Neural cell (in vitro differentiated cells): ENCODE results near the gene NMUR1. TPM values are rescaled to one million over a fixed set of nuclear protein-coding genes. Genes with fewer than 3 reads are reported as not detected.

Experiments
- H2AFZ ChIP-seq: fragments of 200-600, 300-800 bp; sonication (generic), shearing (Covaris generic); 2 replicates; pipeline ENCODE4 v1.6.0; 2014; ENCODE audit warnings: low read depth, mild to moderate bottlenecking, antibody characterized with exemption, low read length, moderate library complexity
- H3F3A ChIP-seq: fragments of 200-600 bp; shearing (Covaris generic); 2 replicates; pipeline ENCODE4 v1.6.1; 2016; ENCODE audit warnings: mild to moderate bottlenecking, moderate library complexity, mixed read lengths, antibody characterized with exemption, low read length; ENCODE audit not compliant: insufficient read depth, poor library complexity, severe bottlenecking
- H3K27ac ChIP-seq: fragments of 200-600, 300-800 bp; sonication (generic), shearing (Covaris generic); 2 replicates; pipeline ENCODE4 v1.5.1; 2014; ENCODE audit warnings: mild to moderate bottlenecking, low read length, moderate library complexity
- H3K27me3 ChIP-seq: fragments of 300-800, 200-600 bp; sonication (generic), shearing (Covaris generic); 2 replicates; pipeline ENCODE4 v1.6.0; 2014; ENCODE audit warnings: mild to moderate bottlenecking, low read depth, low read length, moderate library complexity; ENCODE audit not compliant: insufficient read depth
- H3K36me3 ChIP-seq: fragments of 300-800, 200-600 bp; sonication (generic), shearing (Covaris generic); 2 replicates; pipeline ENCODE4 v1.5.1; 2014; ENCODE audit warnings: mild to moderate bottlenecking, antibody characterized with exemption, low read length, moderate library complexity; ENCODE audit not compliant: insufficient read depth
- H3K4me2 ChIP-seq: fragments of 300-800, 200-600 bp; sonication (generic), shearing (Covaris generic); 2 replicates; pipeline ENCODE4 v1.6.0; 2014; ENCODE audit warnings: mild to moderate bottlenecking, low read length
- H3K4me3 ChIP-seq: fragments of 300-800, 200-600 bp; sonication (generic), shearing (Covaris generic); 2 replicates; pipeline ENCODE4 v1.5.1; 2014; ENCODE audit warnings: mild to moderate bottlenecking, low read length, moderate library complexity
- H3K79me2 ChIP-seq: fragments of 200-600 bp; shearing (Covaris generic); replicated peaks from 2 replicates; pipeline ENCODE4 v1.6.0; 2014; ENCODE audit warnings: mild to moderate bottlenecking, low read length, moderate library complexity; ENCODE audit not compliant: insufficient read depth
- H3K9ac ChIP-seq: fragments of 300-800, 200-600 bp; sonication (generic), shearing (Covaris generic); 2 replicates; pipeline ENCODE4 v1.6.1; 2016; ENCODE audit warnings: mild to moderate bottlenecking, low read length, mixed read lengths
- H3K9me2 ChIP-seq: fragments of 200-600 bp; shearing (Covaris generic); 2 replicates; pipeline ENCODE4 v1.6.1; 2016; ENCODE audit warnings: mild to moderate bottlenecking, low read length, mixed read lengths; ENCODE audit not compliant: insufficient read depth
- H3K9me3 ChIP-seq: fragments of 200-600, 300-800 bp; sonication (generic), shearing (Covaris generic); 2 replicates; pipeline ENCODE4 v1.6.1; 2016; ENCODE audit warnings: mild to moderate bottlenecking, mixed run types, low read length, moderate library complexity, mixed read lengths
- H4K20me1 ChIP-seq: fragments of 200-600 bp; shearing (Covaris generic); 2 replicates; pipeline ENCODE4 v1.6.1; 2016; ENCODE audit warnings: mild to moderate bottlenecking, mixed run types; ENCODE audit not compliant: insufficient read depth
- CTCF ChIP-seq: fragments of 450-650 bp; IDR thresholded peaks from 2 replicates; pipeline ENCODE4 v1.5.1; 2014; ENCODE audit warnings: antibody characterized with exemption, mild to moderate bottlenecking, moderate library complexity; ENCODE audit not compliant: poor library complexity, severe bottlenecking
- EP300 ChIP-seq: fragments of 450-650 bp; conservative IDR thresholded peaks from 2 replicates; pipeline ENCODE4 v1.6.1; 2014; ENCODE audit warnings: antibody characterized with exemption, mild to moderate bottlenecking, moderate library complexity; ENCODE audit not compliant: poor library complexity, severe bottlenecking
- EZH2 ChIP-seq: fragments of 200-600, 300-800 bp; shearing (Covaris generic), sonication (generic); IDR thresholded peaks from 2 replicates; pipeline ENCODE4 v1.6.1; 2014; ENCODE audit warnings: antibody characterized with exemption, low read length, borderline replicate concordance, mild to moderate bottlenecking; ENCODE audit not compliant: insufficient read depth, poor library complexity, severe bottlenecking
- MXI1 ChIP-seq: fragments of 450-650 bp; conservative IDR thresholded peaks from 2 replicates; pipeline ENCODE4 v1.6.1; 2014; ENCODE audit warnings: antibody characterized with exemption, mild to moderate bottlenecking; ENCODE audit not compliant: poor library complexity, severe bottlenecking
- POLR2AphosphoS5 ChIP-seq: IDR thresholded peaks from 2 replicates; pipeline ENCODE4 v1.6.1; 2012
- RAD21 ChIP-seq: fragments of 450-650 bp; conservative IDR thresholded peaks from 2 replicates; pipeline ENCODE4 v1.6.1; 2014; ENCODE audit warnings: antibody characterized with exemption, mild to moderate bottlenecking, moderate library complexity
- REST ChIP-seq: IDR thresholded peaks from 2 replicates; pipeline ENCODE4 v1.6.1; 2012; ENCODE audit warnings: borderline replicate concordance
- SMC3 ChIP-seq: fragments of 450-650 bp; conservative IDR thresholded peaks from 2 replicates; pipeline ENCODE4 v1.6.1; 2014; ENCODE audit warnings: antibody characterized with exemption, mild to moderate bottlenecking, moderate library complexity; ENCODE audit not compliant: poor library complexity
- TAF1 ChIP-seq: IDR thresholded peaks from 2 replicates; pipeline ENCODE4 v1.6.1; 2012; ENCODE audit warnings: low read depth
- polyA plus RNA-seq: library from polyadenylated mRNA; depleted of rRNA; stranded (reverse); fragments of >200 nt; gene quantifications from 2 replicates; pipeline ENCODE4 v1.2.3, GENCODE V29; 2014

The NMUR1 gene
- polyA plus RNA-seq, 1 donor from 2014 or later: not detected

GRCh38 chr2:231549446-231550239 is 19.4 kb upstream of the NMUR1 start:
- Histone ChIP-seq H3F3A (no peaks in the 10 kb centered on the region), H3K79me2 (no peaks in the 10 kb centered on the region), H3K4me2 (no peak overlapping the region), H2AFZ (no peak overlapping the region), H3K27ac (no peak overlapping the region), H4K20me1 (no peaks in the 10 kb centered on the region), H3K9me2 (no peaks in the 10 kb centered on the region), H3K36me3 (no peaks in the 10 kb centered on the region), H3K27me3 (no peaks in the 10 kb centered on the region), H3K4me3 (no peak overlapping the region), H3K9ac (no peak overlapping the region), H3K9me3 (peaks cover 3% of the 10 kb centered on the region)
- no peak for TF ChIP-seq TAF1
- no peak for TF ChIP-seq REST
- no peak for TF ChIP-seq POLR2AphosphoS5
- no peak for TF ChIP-seq MXI1
- no peak for TF ChIP-seq SMC3
- no peak for TF ChIP-seq EZH2
- no peak for TF ChIP-seq RAD21
- no peak for TF ChIP-seq CTCF
- no peak for TF ChIP-seq EP300

GRCh38 chr2:231548752-231549151 is 18.5 kb upstream of the NMUR1 start:
- Histone ChIP-seq H3K4me2 (no peak overlapping the region), H3K27ac (no peak overlapping the region), H4K20me1 (no peaks in the 10 kb centered on the region), H3K27me3 (no peaks in the 10 kb centered on the region), H3K9ac (no peak overlapping the region), H3K36me3 (no peaks in the 10 kb centered on the region), H3K79me2 (no peaks in the 10 kb centered on the region), H3K4me3 (no peak overlapping the region), H2AFZ (no peak overlapping the region), H3K9me3 (peaks cover 3% of the 10 kb centered on the region), H3F3A (no peaks in the 10 kb centered on the region), H3K9me2 (no peaks in the 10 kb centered on the region)
- no peak for TF ChIP-seq EZH2
- no peak for TF ChIP-seq SMC3
- TF ChIP-seq POLR2AphosphoS5: no peak
